HG03060 (cell line): ENCODE results near the gene OR7A10.
"Not testable (repeated sequence)": the region's sequence is repeated elsewhere in the genome, so short reads cannot be mapped to it uniquely, and the experiment has no call there.

ENCODE experiments used
- ATAC-seq: cut with Tn5 transposase; IDR thresholded peaks from one replicate; pipeline ENCODE4 v1.9.1; 2021; ENCODE audit warnings: low read depth, moderate number of reproducible peaks; ENCODE audit not compliant: unreplicated experiment

The OR7A10 gene

DNA sequence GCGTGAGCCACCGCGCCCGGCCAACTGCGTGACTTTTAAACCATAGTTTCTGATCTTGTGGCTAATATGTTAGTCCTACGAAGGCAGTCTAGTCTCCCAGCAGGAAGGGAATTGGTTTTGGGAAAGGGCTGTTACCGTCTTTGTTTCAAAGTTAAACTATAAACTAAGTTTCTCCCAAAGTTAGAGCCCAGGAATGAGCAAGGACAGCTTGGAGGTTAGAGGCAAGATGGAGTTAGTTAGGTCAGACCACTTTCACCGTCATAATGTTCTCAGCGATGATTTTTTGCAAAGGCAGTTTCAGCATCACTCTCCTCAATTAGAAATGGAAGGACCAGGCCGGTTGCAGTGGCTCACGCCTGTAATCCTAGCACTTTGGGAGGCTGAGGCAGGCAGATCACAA lies 52.7 kb downstream of the OR7A10 start:
- no peak for ATAC-seq

DNA sequence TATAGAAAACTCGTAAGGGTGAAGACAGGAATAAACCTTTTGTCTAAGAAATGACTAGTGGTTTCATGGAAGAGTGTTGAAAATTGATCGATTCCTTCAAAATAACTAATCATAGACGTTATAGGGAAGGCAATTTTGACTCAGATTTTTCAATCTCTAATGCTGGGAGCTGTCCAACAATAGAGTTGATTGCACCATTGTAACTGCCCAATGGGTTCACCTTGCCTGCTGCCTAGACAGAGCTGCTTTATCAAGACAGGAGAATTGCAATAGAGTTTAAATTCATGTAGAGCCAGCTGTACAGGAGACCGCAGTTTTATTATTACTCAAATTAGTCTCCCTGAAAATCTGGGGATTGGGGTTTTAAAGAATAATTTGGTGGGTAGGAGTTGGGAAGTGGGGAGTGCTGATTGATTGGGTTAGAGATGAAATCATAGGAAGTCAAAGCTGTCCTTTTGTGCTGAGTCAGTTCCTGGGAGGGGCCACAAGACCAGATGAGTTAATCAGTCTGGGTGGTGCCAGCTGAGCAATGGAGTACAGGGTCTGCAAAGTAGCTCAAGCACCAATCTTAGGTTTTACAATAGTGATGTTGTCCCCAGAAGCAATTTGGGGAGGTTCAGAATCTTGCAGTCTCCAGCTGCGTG lies 53.5 kb downstream of the OR7A10 start:
- ATAC-seq: no peak

DNA sequence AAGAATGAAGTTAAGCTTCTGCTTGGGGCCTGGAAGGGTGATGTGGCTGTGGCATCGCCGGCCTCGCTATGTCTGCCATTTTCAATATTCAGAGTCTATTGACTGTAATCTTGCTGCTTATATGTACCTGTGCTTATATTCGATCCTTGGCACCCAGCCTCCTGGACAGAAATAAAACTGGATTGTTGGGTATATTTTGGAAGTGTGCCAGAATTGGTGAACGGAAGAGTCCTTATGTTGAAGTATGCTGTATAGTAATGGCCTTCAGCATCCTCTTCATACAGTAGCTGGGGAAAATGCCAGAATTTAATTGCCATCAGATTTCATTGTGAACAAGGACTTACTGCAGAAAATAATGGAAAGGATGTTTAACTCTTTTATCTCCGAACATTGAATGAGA lies 56.5 kb downstream of the OR7A10 start:
- not testable (repeated sequence) for ATAC-seq
